ENCODE results near the gene AGXT.

DNA sequence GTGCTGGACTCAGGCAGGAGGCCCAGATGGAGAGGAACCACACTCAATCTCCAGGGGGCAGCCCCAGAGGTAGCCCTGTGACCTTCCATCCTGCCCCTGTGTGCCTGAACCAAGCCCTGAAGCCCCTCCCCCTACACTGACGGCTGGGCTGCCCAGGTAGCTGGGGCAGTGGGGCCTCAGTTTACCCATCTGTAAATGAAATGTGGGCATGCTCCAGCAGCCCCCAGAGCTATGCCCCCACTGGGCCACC lies 53.3 kb downstream of the AGXT start:
- TF ChIP-seq POLR2AphosphoS5 (IDR thresholded peaks at IDR 0.05; ENCODE audit: low read depth, low read length) (no peak), SIN3A (IDR thresholded peaks at IDR 0.05; ENCODE audit: borderline replicate concordance, insufficient read depth, low read depth, low read length) (no peak)
- TF ChIP-seq, protein P1, sequence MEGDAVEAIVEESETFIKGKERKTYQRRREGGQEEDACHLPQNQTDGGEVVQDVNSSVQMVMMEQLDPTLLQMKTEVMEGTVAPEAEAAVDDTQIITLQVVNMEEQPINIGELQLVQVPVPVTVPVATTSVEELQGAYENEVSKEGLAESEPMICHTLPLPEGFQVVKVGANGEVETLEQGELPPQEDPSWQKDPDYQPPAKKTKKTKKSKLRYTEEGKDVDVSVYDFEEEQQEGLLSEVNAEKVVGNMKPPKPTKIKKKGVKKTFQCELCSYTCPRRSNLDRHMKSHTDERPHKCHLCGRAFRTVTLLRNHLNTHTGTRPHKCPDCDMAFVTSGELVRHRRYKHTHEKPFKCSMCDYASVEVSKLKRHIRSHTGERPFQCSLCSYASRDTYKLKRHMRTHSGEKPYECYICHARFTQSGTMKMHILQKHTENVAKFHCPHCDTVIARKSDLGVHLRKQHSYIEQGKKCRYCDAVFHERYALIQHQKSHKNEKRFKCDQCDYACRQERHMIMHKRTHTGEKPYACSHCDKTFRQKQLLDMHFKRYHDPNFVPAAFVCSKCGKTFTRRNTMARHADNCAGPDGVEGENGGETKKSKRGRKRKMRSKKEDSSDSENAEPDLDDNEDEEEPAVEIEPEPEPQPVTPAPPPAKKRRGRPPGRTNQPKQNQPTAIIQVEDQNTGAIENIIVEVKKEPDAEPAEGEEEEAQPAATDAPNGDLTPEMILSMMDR (IDR thresholded peaks at IDR 0.05), result no peak
- TF ChIP-seq, protein P2, sequence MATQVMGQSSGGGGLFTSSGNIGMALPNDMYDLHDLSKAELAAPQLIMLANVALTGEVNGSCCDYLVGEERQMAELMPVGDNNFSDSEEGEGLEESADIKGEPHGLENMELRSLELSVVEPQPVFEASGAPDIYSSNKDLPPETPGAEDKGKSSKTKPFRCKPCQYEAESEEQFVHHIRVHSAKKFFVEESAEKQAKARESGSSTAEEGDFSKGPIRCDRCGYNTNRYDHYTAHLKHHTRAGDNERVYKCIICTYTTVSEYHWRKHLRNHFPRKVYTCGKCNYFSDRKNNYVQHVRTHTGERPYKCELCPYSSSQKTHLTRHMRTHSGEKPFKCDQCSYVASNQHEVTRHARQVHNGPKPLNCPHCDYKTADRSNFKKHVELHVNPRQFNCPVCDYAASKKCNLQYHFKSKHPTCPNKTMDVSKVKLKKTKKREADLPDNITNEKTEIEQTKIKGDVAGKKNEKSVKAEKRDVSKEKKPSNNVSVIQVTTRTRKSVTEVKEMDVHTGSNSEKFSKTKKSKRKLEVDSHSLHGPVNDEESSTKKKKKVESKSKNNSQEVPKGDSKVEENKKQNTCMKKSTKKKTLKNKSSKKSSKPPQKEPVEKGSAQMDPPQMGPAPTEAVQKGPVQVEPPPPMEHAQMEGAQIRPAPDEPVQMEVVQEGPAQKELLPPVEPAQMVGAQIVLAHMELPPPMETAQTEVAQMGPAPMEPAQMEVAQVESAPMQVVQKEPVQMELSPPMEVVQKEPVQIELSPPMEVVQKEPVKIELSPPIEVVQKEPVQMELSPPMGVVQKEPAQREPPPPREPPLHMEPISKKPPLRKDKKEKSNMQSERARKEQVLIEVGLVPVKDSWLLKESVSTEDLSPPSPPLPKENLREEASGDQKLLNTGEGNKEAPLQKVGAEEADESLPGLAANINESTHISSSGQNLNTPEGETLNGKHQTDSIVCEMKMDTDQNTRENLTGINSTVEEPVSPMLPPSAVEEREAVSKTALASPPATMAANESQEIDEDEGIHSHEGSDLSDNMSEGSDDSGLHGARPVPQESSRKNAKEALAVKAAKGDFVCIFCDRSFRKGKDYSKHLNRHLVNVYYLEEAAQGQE (IDR thresholded peaks at IDR 0.05; ENCODE audit: insufficient read depth in 1 of 2, low read depth in 2 of 2, low read length in 1 of 2), result no peak
